ENCODE measurements around the gene C11orf21.

DNA sequence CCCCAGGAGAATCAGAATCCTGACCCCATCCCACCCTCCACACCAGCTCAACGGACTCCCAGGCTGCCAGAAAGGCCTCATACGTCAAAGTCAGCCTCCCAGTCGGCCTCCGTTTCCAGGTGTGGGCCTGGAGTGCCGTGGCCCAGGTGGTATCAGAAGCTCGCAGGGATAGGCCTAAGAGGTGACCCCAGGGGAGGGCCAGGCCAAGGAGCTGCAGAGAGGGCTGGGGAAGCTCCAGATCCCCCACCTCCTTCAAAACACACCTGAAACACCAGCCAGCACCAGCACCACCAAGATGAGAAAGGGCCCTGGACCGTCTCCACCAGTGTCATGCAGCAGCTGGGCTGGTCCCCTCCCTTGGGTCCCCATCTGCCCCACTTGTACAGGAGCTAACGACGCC is 51.7 kb downstream of the C11orf21 start:
- TF ChIP-seq, protein P1, sequence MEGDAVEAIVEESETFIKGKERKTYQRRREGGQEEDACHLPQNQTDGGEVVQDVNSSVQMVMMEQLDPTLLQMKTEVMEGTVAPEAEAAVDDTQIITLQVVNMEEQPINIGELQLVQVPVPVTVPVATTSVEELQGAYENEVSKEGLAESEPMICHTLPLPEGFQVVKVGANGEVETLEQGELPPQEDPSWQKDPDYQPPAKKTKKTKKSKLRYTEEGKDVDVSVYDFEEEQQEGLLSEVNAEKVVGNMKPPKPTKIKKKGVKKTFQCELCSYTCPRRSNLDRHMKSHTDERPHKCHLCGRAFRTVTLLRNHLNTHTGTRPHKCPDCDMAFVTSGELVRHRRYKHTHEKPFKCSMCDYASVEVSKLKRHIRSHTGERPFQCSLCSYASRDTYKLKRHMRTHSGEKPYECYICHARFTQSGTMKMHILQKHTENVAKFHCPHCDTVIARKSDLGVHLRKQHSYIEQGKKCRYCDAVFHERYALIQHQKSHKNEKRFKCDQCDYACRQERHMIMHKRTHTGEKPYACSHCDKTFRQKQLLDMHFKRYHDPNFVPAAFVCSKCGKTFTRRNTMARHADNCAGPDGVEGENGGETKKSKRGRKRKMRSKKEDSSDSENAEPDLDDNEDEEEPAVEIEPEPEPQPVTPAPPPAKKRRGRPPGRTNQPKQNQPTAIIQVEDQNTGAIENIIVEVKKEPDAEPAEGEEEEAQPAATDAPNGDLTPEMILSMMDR (conservative IDR thresholded peaks at IDR 0.05; ENCODE audit: low read length) = no peak
- no peak for TF ChIP-seq EZH2phosphoT487 (IDR thresholded peaks at IDR 0.05; ENCODE audit: borderline replicate concordance, low read depth, low read length)

Measured in OCI-LY7 (cell line).